ENCODE measurements around the gene KRT38.

The KRT38 gene

DNA sequence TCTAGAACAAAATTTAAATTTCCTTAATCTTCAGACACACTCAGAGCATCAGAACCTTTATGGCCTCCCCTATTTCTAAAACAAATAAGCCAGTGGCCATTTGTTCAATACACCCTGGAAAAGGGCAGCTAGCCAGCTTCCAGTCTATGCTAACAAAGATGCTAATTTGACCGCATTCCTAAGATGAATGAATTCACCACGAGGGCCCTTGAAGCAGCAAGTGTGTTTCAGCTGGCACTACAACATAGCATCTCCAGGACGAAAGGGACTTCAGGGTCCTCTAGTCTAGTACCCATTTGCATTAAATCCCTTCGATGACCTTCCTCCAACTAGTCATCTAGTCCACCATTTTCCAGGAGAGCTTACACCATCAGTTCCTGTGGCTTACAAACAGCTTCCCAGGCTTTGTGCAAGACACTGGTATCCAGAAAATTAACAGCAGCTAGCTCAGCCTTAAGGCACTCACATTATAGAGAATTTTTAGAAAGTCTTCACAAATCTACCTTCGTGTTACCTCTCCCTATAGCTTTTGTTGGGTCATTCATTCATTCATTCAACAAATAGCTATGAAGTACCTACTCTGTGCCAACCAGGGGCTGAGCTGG, 27.3 kb downstream of the KRT38 start:
- DNase-seq (ENCODE audit: low read depth): no peak
- no peak overlapping the region for H3K4me3 ChIP-seq (replicated peaks; ENCODE audit: low read depth, low read length)
- TF ChIP-seq, protein P1, sequence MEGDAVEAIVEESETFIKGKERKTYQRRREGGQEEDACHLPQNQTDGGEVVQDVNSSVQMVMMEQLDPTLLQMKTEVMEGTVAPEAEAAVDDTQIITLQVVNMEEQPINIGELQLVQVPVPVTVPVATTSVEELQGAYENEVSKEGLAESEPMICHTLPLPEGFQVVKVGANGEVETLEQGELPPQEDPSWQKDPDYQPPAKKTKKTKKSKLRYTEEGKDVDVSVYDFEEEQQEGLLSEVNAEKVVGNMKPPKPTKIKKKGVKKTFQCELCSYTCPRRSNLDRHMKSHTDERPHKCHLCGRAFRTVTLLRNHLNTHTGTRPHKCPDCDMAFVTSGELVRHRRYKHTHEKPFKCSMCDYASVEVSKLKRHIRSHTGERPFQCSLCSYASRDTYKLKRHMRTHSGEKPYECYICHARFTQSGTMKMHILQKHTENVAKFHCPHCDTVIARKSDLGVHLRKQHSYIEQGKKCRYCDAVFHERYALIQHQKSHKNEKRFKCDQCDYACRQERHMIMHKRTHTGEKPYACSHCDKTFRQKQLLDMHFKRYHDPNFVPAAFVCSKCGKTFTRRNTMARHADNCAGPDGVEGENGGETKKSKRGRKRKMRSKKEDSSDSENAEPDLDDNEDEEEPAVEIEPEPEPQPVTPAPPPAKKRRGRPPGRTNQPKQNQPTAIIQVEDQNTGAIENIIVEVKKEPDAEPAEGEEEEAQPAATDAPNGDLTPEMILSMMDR (IDR thresholded peaks at IDR 0.05; ENCODE audit: low read length, missing control alignments): no peak

GRCh38 chr17:41411072-41411840, 29.5 kb downstream of the KRT38 start:
- no peak overlapping the region for H3K4me3 ChIP-seq (replicated peaks; ENCODE audit: low read depth, low read length)
- no peak for DNase-seq (ENCODE audit: low read depth)

GRCh38 chr17:41407226-41407625, 33.6 kb downstream of the KRT38 start:
- TF ChIP-seq, protein P1 (IDR thresholded peaks at IDR 0.05; ENCODE audit: low read length, missing control alignments): no peak
- no peak overlapping the region for H3K4me3 ChIP-seq (replicated peaks; ENCODE audit: low read depth, low read length)
- no peak for DNase-seq (ENCODE audit: low read depth)

More at GRCh38 chr17:41411072-41411840, 29.5 kb downstream of the KRT38 start:
- TF ChIP-seq, protein P1 (IDR thresholded peaks at IDR 0.05; ENCODE audit: low read length, missing control alignments): no peak

GRCh38 chr17:41406205-41406604, 34.6 kb downstream of the KRT38 start:
- no peak overlapping the region for H3K4me3 ChIP-seq (replicated peaks; ENCODE audit: low read depth, low read length)
- no peak for DNase-seq (ENCODE audit: low read depth)
- TF ChIP-seq, protein P1 (IDR thresholded peaks at IDR 0.05; ENCODE audit: low read length, missing control alignments): no peak

DNA sequence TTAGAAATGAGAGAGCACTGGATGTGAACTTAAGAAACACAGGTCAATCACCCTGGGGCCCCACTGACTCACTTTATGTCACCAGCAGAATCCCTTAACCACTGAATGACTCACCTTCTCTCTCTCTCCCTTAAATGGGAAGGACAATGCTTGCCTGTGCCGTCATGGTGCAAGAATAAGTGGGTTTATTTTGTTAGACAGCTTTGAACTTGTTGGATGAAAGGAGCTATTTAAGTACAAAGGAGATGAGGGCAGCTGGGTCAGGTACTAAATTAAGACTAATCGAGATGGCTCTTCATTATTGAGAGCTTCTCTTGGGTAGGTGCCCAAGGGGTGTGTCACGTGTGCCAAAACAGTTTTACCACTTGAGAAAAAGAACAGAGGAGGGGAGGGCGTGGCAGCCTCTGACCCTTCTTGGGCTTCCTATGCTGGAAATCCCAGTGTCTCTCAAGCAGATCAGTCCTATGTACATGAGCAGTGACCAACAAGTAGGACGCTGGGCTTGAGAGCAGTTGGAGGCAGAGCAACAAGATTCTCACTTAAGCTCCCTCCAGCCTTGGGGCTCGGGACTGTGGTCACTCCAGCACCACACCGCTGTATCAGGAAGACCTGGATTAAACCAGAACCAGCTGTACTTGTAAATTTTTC, 36.6 kb downstream of the KRT38 start:
- DNase-seq (ENCODE audit: low read depth): peak; percentile 84
- TF ChIP-seq, protein P1 (IDR thresholded peaks at IDR 0.05; ENCODE audit: low read length, missing control alignments): no peak
- H3K4me3 ChIP-seq (replicated peaks; ENCODE audit: low read depth, low read length): no peak overlapping the region

- peak; percentile 17 for DNase-seq (ENCODE audit: low read depth)
- H3K4me3 ChIP-seq (replicated peaks; ENCODE audit: low read depth, low read length): no peak overlapping the region
- TF ChIP-seq, protein P1 (IDR thresholded peaks at IDR 0.05; ENCODE audit: low read length, missing control alignments): no peak
Measured at GRCh38 chr17:41403404-41404023, 37.3 kb downstream of the KRT38 start.

All from fibroblast of pulmonary artery (primary cell).